CD4-positive, alpha-beta T cell treated with Interleukin-17A for 1 hour (primary cell): ENCODE results near the gene RAB40B.

Experiments
- DNase-seq: peaks from one replicate; pipeline ENCODE4 v3.0.0-alpha.2; 2020

Gene RAB40B

GRCh38 chr17:82648165-82648668 lies 50.3 kb downstream of the RAB40B start, which contains the start of gene WDR45B:
WDR45B (minus strand) TSS chr17:82648444; CDS start chr17:82648340, 104 bp downstream.
- DNase-seq, result peak; percentile 89

GRCh38 chr17:82647593-82648164 lies 50.8 kb downstream of the RAB40B start:
- peak; percentile 55 for DNase-seq

GRCh38 chr17:82645516-82645915 lies 53.0 kb downstream of the RAB40B start:
- no peak for DNase-seq

- no peak for DNase-seq
Measured at GRCh38 chr17:82644148-82644547, 54.4 kb downstream of the RAB40B start.

- DNase-seq, result no peak
Measured at GRCh38 chr17:82642022-82642421, 56.5 kb downstream of the RAB40B start.

GRCh38 chr17:82640036-82640435 lies 58.5 kb downstream of the RAB40B start:
- DNase-seq, result no peak

GRCh38 chr17:82639628-82640027 lies 58.9 kb downstream of the RAB40B start:
- DNase-seq, result no peak

- DNase-seq, result no peak
Measured at GRCh38 chr17:82638183-82638773, 60.2 kb downstream of the RAB40B start.

- DNase-seq, result no peak
Measured at GRCh38 chr17:82636626-82637598, 61.6 kb downstream of the RAB40B start.

- no peak for DNase-seq
Measured at GRCh38 chr17:82633343-82633742, 65.2 kb downstream of the RAB40B start.

- no peak for DNase-seq
Measured at GRCh38 chr17:82632451-82632850, 66.0 kb downstream of the RAB40B start.

- DNase-seq, result no peak
Measured at GRCh38 chr17:82631544-82631943, 67.0 kb downstream of the RAB40B start.

GRCh38 chr17:82630212-82630611 lies 68.3 kb downstream of the RAB40B start:
- DNase-seq, result no peak

- DNase-seq, result no peak
Measured at GRCh38 chr17:82629748-82630147, 68.8 kb downstream of the RAB40B start.

GRCh38 chr17:82627405-82627804 lies 71.1 kb downstream of the RAB40B start:
- DNase-seq, result no peak

GRCh38 chr17:82623707-82624106 lies 74.8 kb downstream of the RAB40B start:
- DNase-seq, result no peak

GRCh38 chr17:82619641-82620040 lies 78.9 kb downstream of the RAB40B start:
- no peak for DNase-seq

- no peak for DNase-seq
Measured at GRCh38 chr17:82619211-82619610, 79.3 kb downstream of the RAB40B start.

- DNase-seq, result no peak
Measured at GRCh38 chr17:82616021-82616711, 82.3 kb downstream of the RAB40B start.

- DNase-seq, result no peak
Measured at GRCh38 chr17:82615084-82616020, 83.1 kb downstream of the RAB40B start.

GRCh38 chr17:82614095-82614631 lies 84.3 kb downstream of the RAB40B start:
- no peak for DNase-seq
